ENCODE data around the gene BTRC. TPM values are rescaled to one million over a fixed set of nuclear protein-coding genes. Genes with fewer than 3 reads are reported as not detected.
"Not testable (repeated sequence)": the region's sequence is repeated elsewhere in the genome, so short reads cannot be mapped to it uniquely, and the experiment has no call there.

Gene BTRC
- total RNA-seq, 2 donors from 2014 or later = 13.5 to 16.6 TPM

DNA sequence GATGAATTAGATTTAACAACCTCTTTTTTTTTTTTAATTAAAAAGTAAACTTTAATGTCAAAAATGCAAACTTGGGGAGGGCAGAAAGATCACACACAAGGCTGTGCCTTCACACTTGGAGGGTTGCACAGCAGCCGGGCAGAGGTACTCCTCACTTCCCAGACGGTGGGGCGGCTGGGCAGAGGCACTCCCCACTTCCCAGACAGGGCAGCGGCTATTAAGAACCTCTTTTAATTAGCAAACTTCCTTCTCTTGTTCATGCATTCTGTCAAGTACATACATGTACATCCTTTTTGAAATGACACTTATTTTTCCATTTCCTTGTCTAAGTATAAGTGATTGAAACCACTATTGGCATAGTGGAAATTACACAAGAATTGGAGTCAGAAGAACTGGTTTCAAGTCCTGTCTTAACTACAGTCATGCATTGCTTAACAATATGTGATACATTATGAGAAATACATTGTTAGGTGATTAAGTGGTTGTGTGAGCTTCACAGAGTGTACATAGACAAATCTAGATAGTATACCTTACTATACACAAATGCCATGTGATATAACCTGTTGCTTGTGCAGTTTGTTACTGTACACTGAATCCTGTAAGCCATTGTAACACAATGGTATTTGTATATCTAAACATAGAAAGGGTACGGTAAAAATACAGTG is 26.5 kb downstream of the BTRC start:
- Mint-ChIP-seq H3K4me1 (ENCODE audit: low read depth in 2 of 2) (peaks cover 14 to 15% of the 10 kb centered on the region in 2 donors), H3K36me3 (no peaks in the 10 kb centered on the region), H3K4me3 (no peak overlapping the region), H3K27me3 (no peaks in the 10 kb centered on the region), H3K9me3 (no peaks in the 10 kb centered on the region), H3K27ac (no peak overlapping the region)
- no peak for DNase-seq (ENCODE audit: low spot score)
- ATAC-seq = peak; percentile 69 to 74

DNA sequence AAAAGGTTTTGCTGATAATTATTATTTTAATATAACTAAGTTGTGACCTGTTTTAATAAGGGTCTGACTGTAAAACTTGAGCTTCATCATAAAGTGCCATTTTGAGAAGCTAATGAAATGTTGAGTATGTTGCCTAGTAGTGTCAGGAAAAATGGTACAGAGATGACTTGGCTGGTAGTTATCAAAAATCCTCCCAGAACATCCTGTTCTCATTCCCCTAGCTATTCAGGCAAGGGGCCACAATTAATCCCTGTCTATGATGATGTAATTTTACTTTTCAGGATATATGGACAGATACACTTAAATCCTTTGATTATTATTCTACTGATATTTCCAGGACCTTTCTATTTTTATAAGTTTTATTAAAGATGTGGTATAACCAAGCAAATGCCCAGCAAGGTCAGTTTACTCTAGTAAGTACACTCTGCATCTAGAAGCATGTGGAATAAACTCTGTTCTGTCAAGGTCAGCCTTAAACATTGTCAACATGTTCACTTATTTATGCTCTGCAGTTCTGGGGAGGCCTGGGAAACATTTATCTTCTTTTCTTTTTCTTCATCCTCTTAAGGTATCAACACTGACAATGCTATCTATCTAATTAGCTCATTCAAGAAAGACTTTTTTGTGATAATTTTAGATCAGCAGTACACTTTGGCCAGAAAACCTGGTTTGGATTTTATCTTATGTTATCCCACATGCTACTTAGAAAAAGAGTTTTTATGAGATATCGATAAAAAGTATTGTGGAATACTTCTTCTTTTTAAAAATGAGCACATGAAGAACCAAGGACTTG is 32.1 kb downstream of the BTRC start:
- no peak for ATAC-seq
- no peaks in the 10 kb centered on the region for H3K9me3 Mint-ChIP-seq
- H3K27ac Mint-ChIP-seq = no peak overlapping the region
- H3K4me3 Mint-ChIP-seq = no peak overlapping the region
- H3K27me3 Mint-ChIP-seq = no peaks in the 10 kb centered on the region
- no peak for DNase-seq (ENCODE audit: low spot score)
- H3K36me3 Mint-ChIP-seq = no peaks in the 10 kb centered on the region
- H3K4me1 Mint-ChIP-seq (ENCODE audit: low read depth in 2 of 2) = peaks cover 5 to 8% of the 10 kb centered on the region in 2 donors

DNA sequence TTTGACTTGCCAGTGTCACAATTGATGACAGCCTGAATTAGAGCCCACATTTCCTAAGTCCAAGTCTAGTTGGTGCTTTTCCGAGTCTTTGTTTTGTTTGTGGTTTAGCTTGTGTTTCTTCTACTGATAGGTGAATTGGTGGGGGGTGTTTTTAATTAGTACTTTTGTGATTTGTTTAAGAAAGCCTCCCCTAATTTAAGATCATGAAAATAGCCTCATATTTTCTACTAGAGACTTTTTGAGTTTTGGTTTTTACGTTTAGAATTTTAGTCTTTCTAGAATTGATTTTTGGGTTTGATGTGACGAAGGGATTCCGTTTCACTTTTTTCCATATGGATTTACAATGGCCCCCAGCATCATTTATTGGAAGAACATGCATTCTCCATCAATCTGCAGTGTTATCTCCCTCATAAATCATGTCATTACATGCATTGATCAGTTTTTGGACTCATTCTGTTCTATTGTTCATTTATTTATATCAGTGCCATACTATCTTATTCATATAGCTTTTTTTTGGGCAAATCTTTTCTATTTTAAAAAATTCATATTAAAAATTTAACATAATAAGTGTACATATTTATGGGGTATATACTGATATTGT is 32.8 kb downstream of the BTRC start:
- Mint-ChIP-seq H3K27ac (no peak overlapping the region), H3K27me3 (no peaks in the 10 kb centered on the region), H3K9me3 (no peaks in the 10 kb centered on the region), H3K4me3 (no peak overlapping the region), H3K4me1 (ENCODE audit: low read depth in 2 of 2) (peaks cover 5 to 8% of the 10 kb centered on the region in 2 donors), H3K36me3 (no peaks in the 10 kb centered on the region)
- DNase-seq (ENCODE audit: low spot score) (no peak), ATAC-seq (no peak)

DNA sequence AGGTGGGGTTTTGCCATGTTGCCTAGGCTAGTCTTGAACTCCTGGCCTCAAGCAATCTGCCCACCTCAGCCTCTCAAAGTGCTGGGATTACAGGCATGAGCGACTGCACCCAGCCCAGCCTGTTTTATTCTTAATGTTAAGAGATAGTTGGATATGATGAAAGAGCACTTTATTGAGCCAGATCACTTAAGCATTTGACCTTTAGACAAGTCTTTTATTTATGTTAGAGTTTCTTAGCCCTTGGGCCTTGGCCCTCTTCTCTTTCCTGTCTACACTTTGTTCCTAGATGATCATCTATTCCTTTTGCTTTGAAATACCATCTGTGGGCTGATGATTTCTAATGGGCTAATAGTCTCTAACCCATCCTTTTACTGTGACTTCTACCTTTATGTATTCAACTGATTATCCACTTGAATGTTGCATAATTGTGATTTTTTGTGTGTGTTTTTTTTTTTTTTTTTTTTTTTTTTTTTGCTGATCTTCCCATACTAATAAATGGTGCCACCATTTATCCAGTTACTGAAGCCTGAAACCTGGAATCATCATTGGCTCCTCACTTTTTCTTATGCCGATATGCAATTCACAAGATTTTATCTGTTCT is 34.8 kb downstream of the BTRC start:
- no peaks in the 10 kb centered on the region for H3K36me3 Mint-ChIP-seq
- ATAC-seq (no peak), DNase-seq (ENCODE audit: low spot score) (no peak)
- no peak overlapping the region for H3K4me3 Mint-ChIP-seq
- H3K27ac Mint-ChIP-seq = no peak overlapping the region
- no peaks in the 10 kb centered on the region for H3K27me3 Mint-ChIP-seq
- H3K9me3 Mint-ChIP-seq = no peaks in the 10 kb centered on the region
- peaks cover 5% of the 10 kb centered on the region in 2 donors for H3K4me1 Mint-ChIP-seq (ENCODE audit: low read depth in 2 of 2)

DNA sequence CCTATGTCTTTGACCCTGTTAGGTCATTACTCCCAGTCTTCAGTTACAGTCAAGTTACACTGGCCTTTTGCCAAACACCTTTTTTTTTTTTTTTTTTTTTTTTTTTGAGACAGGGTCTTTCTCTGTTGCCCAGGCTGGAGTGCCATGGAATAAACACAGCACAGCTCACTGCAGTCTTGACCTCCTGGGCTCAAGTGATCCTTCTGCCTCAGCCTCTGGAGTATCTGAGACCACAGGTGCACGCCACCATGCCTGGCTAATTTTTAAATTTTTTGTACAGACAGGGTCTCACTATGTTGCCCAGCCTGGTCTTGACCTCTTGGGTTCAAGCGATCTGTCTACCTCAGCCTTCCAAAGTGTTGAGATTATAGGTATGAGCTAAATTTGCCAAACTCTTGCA is 35.6 kb downstream of the BTRC start:
- DNase-seq (ENCODE audit: low spot score); H3K4me1 Mint-ChIP-seq (ENCODE audit: low read depth in 2 of 2); H3K9me3 Mint-ChIP-seq; H3K4me3 Mint-ChIP-seq; H3K27me3 Mint-ChIP-seq; H3K36me3 Mint-ChIP-seq; H3K27ac Mint-ChIP-seq; ATAC-seq: not testable (repeated sequence)

DNA sequence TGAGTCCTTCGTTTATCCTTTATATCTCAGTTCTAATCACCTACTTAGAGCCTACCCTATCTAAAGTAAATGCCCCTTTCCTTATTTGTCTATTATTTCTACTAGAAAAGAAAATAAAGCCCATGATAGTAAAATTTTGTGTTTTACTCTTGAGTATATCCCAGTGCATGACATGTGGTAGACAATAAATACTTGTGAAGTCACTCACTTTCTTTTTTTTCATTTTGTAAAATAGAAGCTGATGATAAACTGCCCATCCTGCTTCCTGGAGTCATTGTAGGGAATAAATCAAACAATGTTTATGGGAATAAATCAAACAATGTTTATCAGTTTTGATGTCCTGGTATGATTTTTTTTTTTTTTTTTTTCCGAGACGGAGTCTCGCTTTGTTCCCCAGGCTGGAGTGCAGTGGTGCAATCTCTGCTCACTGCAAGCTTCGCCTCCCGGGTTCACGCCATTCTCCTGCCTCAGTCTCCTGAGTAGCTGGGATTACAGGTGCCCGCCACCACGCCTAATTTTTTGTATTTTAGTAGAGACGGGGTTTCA is 36.1 kb downstream of the BTRC start:
- no peak for DNase-seq (ENCODE audit: low spot score)
- Mint-ChIP-seq H3K27me3 (no peaks in the 10 kb centered on the region), H3K4me1 (ENCODE audit: low read depth in 2 of 2) (peaks cover 0 to 3% of the 10 kb centered on the region in 2 donors), H3K9me3 (no peaks in the 10 kb centered on the region), H3K36me3 (no peaks in the 10 kb centered on the region), H3K4me3 (no peak overlapping the region), H3K27ac (no peak overlapping the region)
- no peak for ATAC-seq

DNA sequence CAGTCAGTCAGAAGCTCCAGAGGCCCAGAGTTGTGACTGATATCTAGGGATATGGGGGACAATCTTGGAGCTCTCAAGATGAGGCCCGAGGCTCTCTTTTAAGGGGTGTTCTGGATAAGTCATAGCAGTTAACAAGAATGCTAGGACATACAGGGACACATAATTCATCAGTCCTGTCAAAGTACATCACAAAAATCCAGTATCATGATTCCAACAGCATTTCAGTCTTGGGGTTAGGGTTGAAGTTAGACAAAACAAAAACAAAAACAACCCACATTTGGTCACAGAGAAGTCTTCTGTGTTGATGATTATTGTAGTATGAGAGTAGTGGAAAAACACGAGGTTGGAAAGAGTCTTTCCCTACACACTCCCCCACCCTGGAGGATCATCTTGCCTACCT is 39.4 kb downstream of the BTRC start:
- Mint-ChIP-seq H3K36me3 (no peaks in the 10 kb centered on the region), H3K9me3 (no peaks in the 10 kb centered on the region), H3K4me3 (no peak overlapping the region), H3K27ac (no peak overlapping the region), H3K27me3 (no peaks in the 10 kb centered on the region), H3K4me1 (ENCODE audit: low read depth in 2 of 2) (peaks cover 5 to 12% of the 10 kb centered on the region in 2 donors)
- no peak for ATAC-seq
- no peak for DNase-seq (ENCODE audit: low spot score)

DNA sequence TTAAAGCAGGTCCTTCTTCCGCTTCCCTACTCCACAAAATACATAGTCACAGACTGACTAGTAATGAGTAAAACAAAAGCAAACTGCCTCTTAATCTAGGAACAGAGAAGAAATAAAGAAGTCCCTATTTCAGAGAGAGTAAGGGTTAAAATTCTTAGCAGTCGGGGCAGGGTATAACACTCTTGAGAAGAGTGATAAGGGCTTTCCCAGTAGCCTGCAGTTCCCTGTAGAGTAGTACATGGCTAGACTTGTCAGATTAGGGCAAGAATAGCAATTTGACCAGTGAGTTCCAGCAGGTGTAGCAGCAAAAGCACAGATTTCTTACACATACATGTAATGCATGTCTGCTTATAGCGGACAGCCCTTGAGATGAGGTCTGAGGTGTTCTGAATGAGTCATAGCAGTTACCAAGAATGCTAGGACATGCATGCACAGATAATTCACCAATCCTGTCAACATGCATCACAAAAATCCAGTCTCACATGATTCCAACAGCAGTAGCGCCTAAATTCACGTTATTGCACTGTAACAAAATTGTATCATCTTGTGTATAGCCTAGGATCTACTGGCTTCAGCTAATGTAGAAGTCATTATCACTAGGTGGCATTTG is 40.7 kb downstream of the BTRC start:
- Mint-ChIP-seq H3K4me1 (ENCODE audit: low read depth in 2 of 2) (peaks cover 5 to 9% of the 10 kb centered on the region in 2 donors), H3K9me3 (no peaks in the 10 kb centered on the region), H3K4me3 (no peak overlapping the region), H3K36me3 (no peaks in the 10 kb centered on the region), H3K27me3 (no peaks in the 10 kb centered on the region), H3K27ac (no peak overlapping the region)
- ATAC-seq = no peak
- no peak for DNase-seq (ENCODE audit: low spot score)

DNA sequence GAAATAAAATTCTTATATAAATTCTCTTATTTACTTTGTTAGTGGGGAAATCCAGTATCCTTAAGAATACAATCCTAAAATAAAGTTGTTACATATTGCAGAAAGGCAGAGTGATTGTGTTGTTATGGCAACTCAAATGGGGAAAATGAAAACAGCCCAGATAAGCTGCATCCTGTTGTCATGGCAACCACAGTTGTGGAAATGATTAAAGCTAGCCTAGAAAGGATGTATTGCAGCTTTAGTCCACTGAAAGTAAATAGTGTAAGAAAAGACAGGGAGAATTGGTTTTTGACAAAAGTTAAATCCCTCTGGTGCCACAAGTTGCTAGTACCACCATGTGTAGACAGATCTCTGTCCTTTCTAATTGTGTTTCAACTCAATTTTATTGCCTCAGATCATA is 43.2 kb downstream of the BTRC start:
- Mint-ChIP-seq H3K9me3 (no peaks in the 10 kb centered on the region), H3K27ac (no peak overlapping the region), H3K27me3 (no peaks in the 10 kb centered on the region)

DNA sequence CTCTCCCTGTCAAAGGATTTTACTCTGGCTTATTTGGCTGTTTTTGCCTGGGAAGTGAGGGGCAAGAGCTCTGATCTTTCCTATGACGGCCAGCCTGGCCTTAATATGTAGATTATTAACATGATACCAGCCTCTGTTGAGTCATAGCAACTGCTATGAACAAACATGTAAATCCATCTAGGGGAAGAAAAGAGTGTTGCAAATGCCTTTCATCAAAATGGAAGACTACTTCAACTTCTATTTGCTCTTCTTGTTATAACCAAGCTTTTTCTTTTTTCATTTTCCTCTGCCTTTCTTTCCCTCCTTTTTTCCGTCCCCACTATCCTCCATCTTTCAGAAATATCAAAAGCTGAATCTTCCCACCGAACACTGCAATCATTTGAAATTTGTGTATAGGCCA is 46.6 kb downstream of the BTRC start:
- H3K27ac Mint-ChIP-seq = no peak overlapping the region
- peaks cover 12 to 17% of the 10 kb centered on the region in 2 donors for H3K4me1 Mint-ChIP-seq (ENCODE audit: low read depth in 2 of 2)
- ATAC-seq (no peak), DNase-seq (ENCODE audit: low spot score) (no peak)
- no peak overlapping the region for H3K4me3 Mint-ChIP-seq
- H3K9me3 Mint-ChIP-seq = no peaks in the 10 kb centered on the region
- no peaks in the 10 kb centered on the region for H3K36me3 Mint-ChIP-seq
- no peaks in the 10 kb centered on the region for H3K27me3 Mint-ChIP-seq

More for the DNA sequence above, 43.2 kb downstream of the BTRC start:
- no peak for ATAC-seq
- H3K4me3 Mint-ChIP-seq = no peak overlapping the region
- H3K36me3 Mint-ChIP-seq = no peaks in the 10 kb centered on the region
- no peak for DNase-seq (ENCODE audit: low spot score)
- peaks cover 9 to 12% of the 10 kb centered on the region in 2 donors for H3K4me1 Mint-ChIP-seq (ENCODE audit: low read depth in 2 of 2)

DNA sequence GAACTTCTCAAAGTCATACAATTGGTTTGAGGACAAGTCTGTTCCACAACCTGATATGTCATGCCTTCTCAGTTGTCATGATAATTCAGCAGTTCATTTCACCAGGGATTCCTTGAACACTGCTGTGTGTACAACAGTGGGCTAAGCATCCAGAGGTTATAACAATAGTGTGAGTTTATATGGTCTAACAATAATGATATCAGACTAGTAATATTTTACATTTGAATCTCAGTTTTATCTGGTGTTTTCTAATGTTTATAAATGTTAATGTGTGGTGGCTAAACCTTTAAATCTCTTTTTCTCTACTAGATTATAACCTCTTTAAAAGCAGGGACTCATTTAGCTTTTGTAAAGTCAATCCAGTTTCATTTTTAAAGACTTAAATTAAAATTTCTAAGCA is 48.7 kb downstream of the BTRC start:
- peaks cover 8 to 14% of the 10 kb centered on the region in 2 donors for H3K4me1 Mint-ChIP-seq (ENCODE audit: low read depth in 2 of 2)
- no peaks in the 10 kb centered on the region for H3K9me3 Mint-ChIP-seq
- H3K4me3 Mint-ChIP-seq = no peak overlapping the region
- ATAC-seq (no peak), DNase-seq (ENCODE audit: low spot score) (no peak)
- no peaks in the 10 kb centered on the region for H3K36me3 Mint-ChIP-seq
- H3K27ac Mint-ChIP-seq = no peak overlapping the region
- H3K27me3 Mint-ChIP-seq = no peaks in the 10 kb centered on the region

DNA sequence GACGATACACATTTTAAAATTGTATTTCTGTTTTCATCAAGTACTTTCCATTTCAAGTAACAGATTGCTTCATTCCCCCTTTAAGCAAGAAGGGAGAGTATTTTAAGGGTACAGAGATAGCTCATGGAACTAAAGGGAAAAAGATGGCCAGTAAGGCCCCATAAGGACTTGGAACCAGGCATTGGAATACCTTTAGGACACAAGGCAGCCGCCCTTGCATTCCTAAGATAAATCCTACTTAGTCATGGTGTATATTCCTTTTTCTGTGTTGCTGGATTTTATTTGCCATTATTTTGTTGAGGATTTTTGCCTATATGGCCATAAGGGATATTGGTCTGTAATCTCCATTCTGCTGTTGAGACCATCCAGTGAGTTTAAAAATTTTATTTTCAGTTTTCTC is 49.2 kb downstream of the BTRC start:
- Mint-ChIP-seq H3K4me1 (ENCODE audit: low read depth in 2 of 2) (peaks cover 8 to 11% of the 10 kb centered on the region in 2 donors), H3K36me3 (no peaks in the 10 kb centered on the region), H3K9me3 (no peaks in the 10 kb centered on the region), H3K27ac (no peak overlapping the region), H3K4me3 (no peak overlapping the region), H3K27me3 (no peaks in the 10 kb centered on the region)
- ATAC-seq (no peak), DNase-seq (ENCODE audit: low spot score) (no peak)

DNA sequence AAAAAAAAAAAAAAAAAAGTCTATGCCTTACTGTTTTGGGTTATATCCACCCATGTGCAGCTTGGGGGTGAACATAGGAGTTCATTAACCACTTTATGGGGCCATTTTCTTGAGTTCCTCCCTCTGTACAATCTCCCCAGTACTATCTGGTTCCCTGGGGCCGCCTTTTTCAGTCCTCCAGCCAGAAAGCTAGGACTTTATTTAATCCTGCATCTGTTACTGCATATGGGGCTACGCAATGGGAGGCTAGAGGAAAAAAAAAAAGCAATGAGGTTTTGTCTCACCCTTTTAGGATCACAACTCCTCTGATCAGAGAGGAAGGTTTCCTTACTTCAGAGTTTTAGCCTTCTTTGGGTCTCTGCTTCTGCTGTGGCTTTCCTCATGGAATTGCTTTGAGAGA is 51.0 kb downstream of the BTRC start:
- Mint-ChIP-seq H3K4me3 (no peak overlapping the region), H3K27ac (no peak overlapping the region), H3K27me3 (no peaks in the 10 kb centered on the region), H3K4me1 (ENCODE audit: low read depth in 2 of 2) (peaks cover 8 to 11% of the 10 kb centered on the region in 2 donors), H3K9me3 (no peaks in the 10 kb centered on the region), H3K36me3 (no peaks in the 10 kb centered on the region)
- ATAC-seq = no peak
- no peak for DNase-seq (ENCODE audit: low spot score)
